22Rv1 (cell line): ENCODE data around the gene MICAL1.

Experiments used
- CTCF ChIP-seq: fragments of 450-650 bp; IDR thresholded peaks from 2 replicates; pipeline ENCODE4 v1.5.1; 2017; ENCODE audit warnings: mild to moderate bottlenecking
- ZFX ChIP-seq: fragments of 450-650 bp; IDR thresholded peaks from 2 replicates; pipeline ENCODE4 v1.6.1; 2017; ENCODE audit warnings: antibody characterized with exemption, borderline replicate concordance

GRCh38 chr6:109474995-109475394, 19.4 kb upstream of the MICAL1 start:
- TF ChIP-seq CTCF (no peak), ZFX (no peak)
